D721Med (cell line): ENCODE measurements around the gene USP48.

Source experiments
- DNase-seq: peaks from one replicate; pipeline ENCODE4 v3.0.0; 2011; ENCODE audit warnings: low spot score; ENCODE audit not compliant: insufficient read length
- FAIRE-seq: peaks from 2 replicates; lab custom pipeline; 2011; peaks lifted over from hg19 to GRCh38; lab: Jason Lieb, UNC
- CTCF ChIP-seq: IDR thresholded peaks from 2 replicates; pipeline ENCODE4 v1.5.1; 2012; ENCODE audit warnings: mild to moderate bottlenecking, control low read depth; ENCODE audit not compliant: insufficient read depth; ENCODE audit errors: missing control alignments

The USP48 gene

GRCh38 chr1:21724098-21724497, 58.9 kb downstream of the USP48 start:
- no peak for FAIRE-seq
- TF ChIP-seq CTCF = no peak

GRCh38 chr1:21721295-21721985, 61.5 kb downstream of the USP48 start:
- DNase-seq (no peak), FAIRE-seq (no peak)
- no peak for TF ChIP-seq CTCF

More at GRCh38 chr1:21724098-21724497, 58.9 kb downstream of the USP48 start:
- DNase-seq = no peak

- FAIRE-seq (no peak), DNase-seq (no peak)
- no peak for TF ChIP-seq CTCF
Observed at GRCh38 chr1:21716169-21716568, 66.8 kb downstream of the USP48 start.

- no peak for TF ChIP-seq CTCF
- FAIRE-seq (no peak), DNase-seq (no peak)
Observed at GRCh38 chr1:21707891-21708290, 75.1 kb downstream of the USP48 start.

GRCh38 chr1:21707086-21707840, 75.7 kb downstream of the USP48 start:
- DNase-seq (no peak), FAIRE-seq (no peak)

GRCh38 chr1:21706151-21706835, 76.7 kb downstream of the USP48 start:
- no peak for TF ChIP-seq CTCF
- DNase-seq (no peak), FAIRE-seq (no peak)

More at GRCh38 chr1:21707086-21707840, 75.7 kb downstream of the USP48 start:
- no peak for TF ChIP-seq CTCF
